HEK293 (cell line): ENCODE measurements around the gene GRN.

Source experiments
- GLIS1 ChIP-seq: fragments of 450-650 bp; formaldehyde crosslinking; IDR thresholded peaks from 2 replicates; pipeline ENCODE4 v1.5.1; 2016; ENCODE audit warnings: missing biosample characterization, missing genetic modification characterization
- GLIS2 ChIP-seq: fragments of 450-650 bp; formaldehyde crosslinking; IDR thresholded peaks from 2 replicates; pipeline ENCODE4 v1.5.1; 2016; ENCODE audit warnings: missing biosample characterization, missing genetic modification characterization
- HIC1 ChIP-seq: fragments of 450-650 bp; formaldehyde crosslinking; IDR thresholded peaks from 2 replicates; pipeline ENCODE4 v1.5.1; 2016; ENCODE audit warnings: missing biosample characterization, missing genetic modification characterization
- HOXC10 ChIP-seq: sonication (generic); formaldehyde crosslinking; IDR thresholded peaks from 2 replicates; pipeline ENCODE4 v1.8.1; 2023; ENCODE audit warnings: mild to moderate bottlenecking, missing genetic modification reagents
- OSR2 ChIP-seq: fragments of 450-650 bp; formaldehyde crosslinking; IDR thresholded peaks from 2 replicates; pipeline ENCODE4 v1.5.1; 2016; ENCODE audit warnings: missing biosample characterization, missing genetic modification characterization
- PATZ1 ChIP-seq: fragments of 450-650 bp; formaldehyde crosslinking; IDR thresholded peaks from 2 replicates; pipeline ENCODE4 v1.5.1; 2016; ENCODE audit warnings: missing biosample characterization, missing genetic modification characterization
- REST ChIP-seq: fragments of 450-650 bp; formaldehyde crosslinking; IDR thresholded peaks from 2 replicates; pipeline ENCODE4 v1.5.1; 2016; ENCODE audit warnings: missing biosample characterization, missing genetic modification characterization
- SCRT2 ChIP-seq: fragments of 450-650 bp; formaldehyde crosslinking; IDR thresholded peaks from 2 replicates; pipeline ENCODE4 v1.5.1; 2016; ENCODE audit warnings: missing biosample characterization, missing genetic modification characterization
- ZEB2 ChIP-seq: fragments of 450-650 bp; formaldehyde crosslinking; IDR thresholded peaks from 2 replicates; pipeline ENCODE4 v1.5.1; 2016; ENCODE audit warnings: missing biosample characterization, missing genetic modification characterization
- ZIC2 ChIP-seq: fragments of 450-650 bp; formaldehyde crosslinking; IDR thresholded peaks from 2 replicates; pipeline ENCODE4 v1.5.1; 2016; ENCODE audit warnings: missing biosample characterization, missing genetic modification characterization
- ZNF350 ChIP-seq: fragments of 450-650 bp; formaldehyde crosslinking; IDR thresholded peaks from 2 replicates; pipeline ENCODE4 v1.5.0; 2017; ENCODE audit warnings: missing biosample characterization, mild to moderate bottlenecking, missing genetic modification characterization
- ZNF394 ChIP-seq: fragments of 450-650 bp; formaldehyde crosslinking; IDR thresholded peaks from 2 replicates; pipeline ENCODE4 v1.5.1; 2016; ENCODE audit warnings: missing biosample characterization, missing genetic modification characterization, mild to moderate bottlenecking, moderate library complexity, borderline replicate concordance
- ZNF404 ChIP-seq: fragments of 450-650 bp; formaldehyde crosslinking; IDR thresholded peaks from 2 replicates; pipeline ENCODE4 v1.5.1; 2017; ENCODE audit warnings: missing biosample characterization, missing genetic modification characterization
- ZNF426 ChIP-seq: fragments of 450-650 bp; formaldehyde crosslinking; IDR thresholded peaks from 2 replicates; pipeline ENCODE4 v1.5.1; 2017; ENCODE audit warnings: missing biosample characterization, missing genetic modification characterization, mild to moderate bottlenecking, inconsistent platforms, moderate library complexity
- ZNF510 ChIP-seq: fragments of 450-650 bp; formaldehyde crosslinking; IDR thresholded peaks from 2 replicates; pipeline ENCODE4 v1.5.1; 2018; ENCODE audit warnings: mild to moderate bottlenecking, missing genetic modification characterization, missing biosample characterization; ENCODE audit not compliant: insufficient replicate concordance
- ZNF600 ChIP-seq: fragments of 450-650 bp; formaldehyde crosslinking; IDR thresholded peaks from 2 replicates; pipeline ENCODE4 v1.5.1; 2016; ENCODE audit warnings: missing biosample characterization, missing genetic modification characterization
- ZNF654 ChIP-seq: fragments of 450-650 bp; formaldehyde crosslinking; IDR thresholded peaks from 2 replicates; pipeline ENCODE4 v1.5.1; 2016; ENCODE audit warnings: low read depth, missing biosample characterization, missing genetic modification characterization
- ZNF660 ChIP-seq: fragments of 450-650 bp; IDR thresholded peaks from 2 replicates; pipeline ENCODE4 v1.5.1; 2018; ENCODE audit warnings: missing biosample characterization, mild to moderate bottlenecking, missing genetic modification characterization
- TF ChIP-seq, protein P1 (sequence below): fragments of 450-650 bp; formaldehyde crosslinking; IDR thresholded peaks from 2 replicates; pipeline ENCODE4 v1.5.1; 2016; ENCODE audit warnings: missing biosample characterization, missing genetic modification characterization, low read depth

GRN gene

DNA sequence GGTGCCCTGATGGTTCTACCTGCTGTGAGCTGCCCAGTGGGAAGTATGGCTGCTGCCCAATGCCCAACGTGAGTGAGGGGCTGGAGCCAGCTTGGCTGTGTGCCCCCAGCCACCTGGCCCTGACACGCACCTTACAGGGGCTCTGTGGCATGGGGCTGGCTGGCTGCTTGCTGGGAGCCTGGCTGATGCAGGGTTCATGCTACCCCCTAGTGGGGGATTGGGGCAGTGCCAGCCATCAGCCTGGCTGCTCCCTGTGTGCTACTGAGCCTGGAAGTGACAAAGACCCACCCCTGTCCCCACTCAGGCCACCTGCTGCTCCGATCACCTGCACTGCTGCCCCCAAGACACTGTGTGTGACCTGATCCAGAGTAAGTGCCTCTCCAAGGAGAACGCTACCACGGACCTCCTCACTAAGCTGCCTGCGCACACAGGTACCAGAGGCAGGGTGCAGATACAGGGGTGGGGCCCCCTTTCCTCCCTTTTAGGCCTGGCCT lies 5.7 kb downstream of the GRN start (continued):
- peak; percentile 36; the same call in 1 of the 2 replicates for TF ChIP-seq PATZ1 (tag by site-specific recombination)
- no peak for TF ChIP-seq ZEB2 (tag by site-specific recombination)
- no peak for TF ChIP-seq HOXC10 (CRISPR knock-in tag)
- no peak for TF ChIP-seq ZNF426 (tag by site-specific recombination)
- no peak for TF ChIP-seq ZNF350
- TF ChIP-seq ZNF510 (tag by site-specific recombination), result no peak
- TF ChIP-seq ZNF404 (tag by site-specific recombination), result no peak
- TF ChIP-seq HIC1, result peak; percentile 67; the same call in 1 of the 2 replicates
- TF ChIP-seq, protein P1, sequence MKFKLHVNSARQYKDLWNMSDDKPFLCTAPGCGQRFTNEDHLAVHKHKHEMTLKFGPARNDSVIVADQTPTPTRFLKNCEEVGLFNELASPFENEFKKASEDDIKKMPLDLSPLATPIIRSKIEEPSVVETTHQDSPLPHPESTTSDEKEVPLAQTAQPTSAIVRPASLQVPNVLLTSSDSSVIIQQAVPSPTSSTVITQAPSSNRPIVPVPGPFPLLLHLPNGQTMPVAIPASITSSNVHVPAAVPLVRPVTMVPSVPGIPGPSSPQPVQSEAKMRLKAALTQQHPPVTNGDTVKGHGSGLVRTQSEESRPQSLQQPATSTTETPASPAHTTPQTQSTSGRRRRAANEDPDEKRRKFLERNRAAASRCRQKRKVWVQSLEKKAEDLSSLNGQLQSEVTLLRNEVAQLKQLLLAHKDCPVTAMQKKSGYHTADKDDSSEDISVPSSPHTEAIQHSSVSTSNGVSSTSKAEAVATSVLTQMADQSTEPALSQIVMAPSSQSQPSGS, result no peak
- 0 out of 2 replicates have a peak, but pooled peaks have one; percentile 23 for TF ChIP-seq OSR2 (tag by site-specific recombination)
- peak; percentile 65 for TF ChIP-seq ZNF654 (tag by site-specific recombination)
- TF ChIP-seq GLIS1 (tag by site-specific recombination), result peak; percentile 36; the same call in 1 of the 2 replicates
- no peak for TF ChIP-seq REST (tag by site-specific recombination)
- peak; percentile 23; the same call in 1 of the 2 replicates for TF ChIP-seq ZNF394 (tag by site-specific recombination)
- peak; percentile 77 for TF ChIP-seq SCRT2 (tag by site-specific recombination)
- peak; percentile 72 for TF ChIP-seq ZIC2 (tag by site-specific recombination)
- peak; percentile 36; the same call in 1 of the 2 replicates for TF ChIP-seq ZNF600 (tag by site-specific recombination)
- peak; percentile 54 for TF ChIP-seq GLIS2
- 0 out of 2 replicates have a peak, but pooled peaks have one; percentile 27 for TF ChIP-seq ZNF660 (tag by site-specific recombination)
